GM18867 (cell line): ENCODE results near the gene TIMM8A.
"Not testable (repeated sequence)": the region's sequence is repeated elsewhere in the genome, so short reads cannot be mapped to it uniquely, and the experiment has no call there.

Source experiments
- ATAC-seq: cut with Tn5 transposase; IDR thresholded peaks from one replicate; pipeline ENCODE4 v1.9.1; 2021; ENCODE audit warnings: mild to moderate bottlenecking, moderate library complexity; ENCODE audit not compliant: unreplicated experiment

The TIMM8A gene

DNA sequence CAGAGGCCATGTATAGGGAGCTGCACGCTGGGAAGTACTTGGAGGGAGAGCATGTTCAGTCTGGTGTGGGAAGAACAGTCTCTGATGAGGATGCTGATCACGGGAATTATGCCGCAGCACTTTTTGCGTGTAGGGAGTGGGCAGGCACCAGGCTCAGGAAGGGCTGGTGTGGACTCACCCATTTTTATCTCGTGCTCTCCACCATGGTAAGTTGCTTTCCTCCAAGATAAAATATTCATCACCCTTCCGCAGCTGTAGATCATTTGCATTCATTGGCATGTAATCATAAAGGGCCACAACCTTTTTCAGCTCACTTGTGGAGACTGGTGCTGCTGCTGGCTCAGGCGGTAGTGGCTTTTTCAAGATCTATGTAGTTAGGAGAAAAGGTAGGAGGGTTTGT is 11.8 kb upstream of the TIMM8A start:
- ATAC-seq: no peak

DNA sequence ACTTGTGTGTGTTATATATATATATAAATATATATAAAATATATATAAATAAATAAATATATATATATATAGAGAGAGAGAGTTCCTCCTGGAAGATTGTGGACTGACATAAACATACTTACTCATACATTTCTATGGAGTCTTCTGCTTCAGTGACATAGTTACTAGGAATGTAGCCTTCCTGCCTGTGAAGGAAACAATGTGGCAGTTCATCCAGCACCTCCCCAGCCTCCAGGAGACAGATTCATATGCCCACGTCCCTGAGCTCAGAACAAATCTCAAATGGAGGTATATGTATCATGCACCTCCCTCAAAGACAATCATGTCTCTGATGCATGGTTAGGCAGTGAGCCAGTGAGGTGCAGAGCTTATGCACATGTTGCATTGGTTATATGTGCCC is 11.4 kb upstream of the TIMM8A start:
- ATAC-seq: no peak

DNA sequence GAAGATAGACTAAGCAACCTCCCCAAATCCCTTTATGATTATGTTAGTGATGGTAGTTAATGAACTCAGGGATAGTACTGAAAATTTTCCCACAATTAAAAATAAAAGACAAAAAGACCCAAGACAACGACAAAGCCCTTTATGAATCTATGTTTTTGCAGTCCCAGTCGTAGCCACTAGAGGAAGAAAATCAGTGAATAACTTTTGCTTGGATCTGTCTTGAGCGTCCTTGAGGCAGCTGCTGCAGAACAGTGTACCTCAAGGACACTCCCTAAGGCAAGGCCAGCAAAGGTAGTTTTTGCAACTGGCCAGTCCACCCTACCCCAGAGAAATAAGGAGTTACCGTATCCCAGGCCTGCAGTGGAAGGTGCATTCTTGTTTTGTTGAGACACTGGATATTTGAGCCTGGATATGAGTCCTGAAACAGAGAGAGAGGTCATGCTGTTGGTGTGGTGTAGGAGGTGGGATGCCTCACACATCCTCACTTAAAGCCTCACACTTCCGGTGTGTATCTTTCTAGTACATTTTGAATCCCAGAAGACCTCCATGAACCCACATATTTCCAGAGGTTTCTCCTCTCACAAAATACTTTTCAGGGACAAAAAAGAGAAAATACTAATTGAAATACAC is 8.7 kb upstream of the TIMM8A start:
- no peak for ATAC-seq

DNA sequence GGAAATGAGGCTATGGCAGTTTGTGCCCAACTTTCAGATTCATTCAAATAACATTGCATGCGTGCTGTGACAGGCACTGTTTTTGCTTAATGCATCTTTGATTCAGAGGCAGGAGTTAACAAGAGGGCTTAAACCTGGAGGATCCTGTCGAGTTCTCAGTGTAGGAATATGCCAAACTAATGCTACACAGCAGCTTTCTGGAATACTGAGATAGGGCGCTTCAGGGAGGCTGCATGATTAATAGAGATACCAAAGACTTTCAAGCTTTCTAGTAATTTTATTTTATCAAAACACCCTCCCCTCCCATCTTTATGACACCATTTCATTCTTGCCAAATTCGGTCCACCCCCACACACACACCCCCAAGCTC is 636 bp upstream of the TIMM8A start:
- ATAC-seq: no peak

DNA sequence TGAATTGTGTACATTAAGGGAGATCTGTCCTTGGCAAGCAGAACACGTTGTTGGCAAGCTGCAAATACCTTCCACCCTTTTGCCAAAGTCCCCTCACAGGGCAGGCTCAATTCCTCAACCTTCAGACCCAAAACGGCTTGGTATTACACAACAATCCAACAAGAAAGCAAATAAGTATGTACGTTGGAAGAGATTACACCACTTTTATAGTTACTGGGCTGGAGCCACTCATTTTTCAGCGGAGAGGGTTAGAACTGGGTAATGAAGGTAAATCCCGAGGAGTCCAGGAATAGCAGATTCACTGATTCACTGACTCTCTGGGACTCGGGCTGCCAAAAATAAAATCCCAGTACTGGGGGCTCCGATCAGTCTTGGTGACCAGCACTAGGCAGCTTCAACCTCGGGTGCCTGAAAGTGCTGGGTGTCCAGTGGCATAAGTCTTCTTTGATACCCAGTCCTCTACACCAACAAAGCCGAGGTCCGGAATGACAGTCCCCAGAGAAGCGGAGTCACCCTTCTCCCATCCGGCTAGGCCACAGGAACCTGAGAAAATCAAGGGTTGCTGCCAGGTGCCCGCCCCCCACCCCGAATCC is 587 bp downstream of the TIMM8A start:
- peak; percentile 10 for ATAC-seq

DNA sequence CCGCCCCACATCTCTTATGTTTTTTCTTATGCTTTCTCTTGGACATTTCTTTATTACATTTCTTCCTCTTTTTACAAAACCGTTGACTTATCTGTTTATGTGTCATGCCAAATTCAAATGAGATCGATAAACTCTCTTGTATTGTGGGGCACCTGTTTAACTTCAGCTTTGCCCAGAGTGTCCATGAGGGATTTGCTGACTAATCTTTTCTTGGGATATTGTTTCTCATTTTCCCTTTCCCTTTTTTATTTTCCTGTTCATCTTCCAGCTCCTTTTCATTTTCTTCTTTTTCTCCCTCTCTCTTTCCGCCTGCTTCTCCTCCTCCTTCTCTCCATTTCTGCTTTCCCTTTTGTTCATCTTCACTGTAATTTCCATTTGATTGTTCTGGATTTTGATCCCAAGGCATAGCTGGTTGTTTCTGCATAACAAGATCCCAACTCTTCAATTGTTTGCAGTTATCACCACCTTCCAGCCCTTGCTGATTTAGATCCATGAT is 10.7 kb downstream of the TIMM8A start:
- no peak for ATAC-seq

DNA sequence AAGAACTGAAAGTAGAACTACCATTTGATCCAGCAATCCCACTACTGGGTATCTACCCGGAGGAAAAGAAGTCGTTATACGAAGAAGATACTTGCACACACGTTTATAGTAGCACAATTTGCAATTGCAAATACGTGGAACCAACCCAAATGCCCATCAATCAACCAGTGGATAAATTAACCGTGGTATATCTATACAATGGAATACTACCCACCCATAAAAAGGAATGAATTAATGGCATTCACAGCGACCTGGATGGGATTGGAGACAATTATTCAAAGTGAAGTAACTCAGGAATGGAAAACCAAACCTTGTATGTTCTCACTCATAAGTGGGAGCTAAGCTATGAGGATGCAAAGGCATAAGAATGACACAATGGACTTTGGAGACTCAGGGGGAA is 14.2 kb downstream of the TIMM8A start:
- not testable (repeated sequence) for ATAC-seq

DNA sequence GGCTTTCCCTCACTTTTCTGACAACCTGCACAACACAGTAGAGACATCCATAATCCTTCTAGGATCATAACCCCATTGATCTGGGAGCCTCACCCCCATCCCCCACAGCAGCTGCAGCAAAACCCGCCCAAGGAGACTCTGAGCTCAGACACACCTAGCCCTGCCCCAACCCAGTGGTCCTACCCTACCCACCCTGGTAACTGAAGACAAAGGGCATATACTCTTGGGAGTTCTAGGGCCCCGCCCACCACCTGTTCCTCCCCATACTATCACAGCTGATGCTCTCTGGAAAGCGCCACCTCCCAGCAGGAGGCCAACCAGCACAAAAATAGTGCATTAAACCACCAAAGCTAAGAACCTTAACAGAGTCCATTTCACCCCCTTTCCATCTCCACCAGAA is 21.9 kb downstream of the TIMM8A start:
- ATAC-seq: not testable (repeated sequence)

DNA sequence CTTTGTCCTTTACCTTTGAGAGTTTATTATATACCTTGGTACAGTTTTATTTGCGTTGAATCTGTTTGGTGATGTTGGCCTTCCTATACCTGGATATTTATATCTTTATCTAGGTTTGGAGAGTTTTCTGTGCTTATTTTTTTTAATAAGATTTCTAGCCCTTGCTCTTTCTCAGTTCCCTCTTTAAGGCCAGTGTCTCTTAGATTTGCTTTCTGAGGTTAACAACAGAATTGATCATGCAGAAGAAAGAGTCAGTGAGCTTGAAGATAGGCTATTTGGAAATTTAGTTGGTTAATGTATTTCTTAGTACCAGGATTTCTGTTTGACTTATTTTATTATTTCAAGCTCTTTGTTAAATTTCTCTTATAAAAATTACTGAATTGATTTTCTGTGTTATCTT is 44.8 kb downstream of the TIMM8A start:
- no peak for ATAC-seq
